CD4-positive, alpha-beta T cell treated with Interleukin-6 for 4 hours (primary cell): Measurements from ENCODE around the gene ABRACL.
"Not testable (repeated sequence)": the region's sequence is repeated elsewhere in the genome, so short reads cannot be mapped to it uniquely, and the experiment has no call there.

Experiments
- DNase-seq: peaks from one replicate; pipeline ENCODE4 v3.0.0-alpha.2; 2020; ENCODE audit warnings: mixed read lengths

Gene ABRACL, protein sequence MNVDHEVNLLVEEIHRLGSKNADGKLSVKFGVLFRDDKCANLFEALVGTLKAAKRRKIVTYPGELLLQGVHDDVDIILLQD

DNA sequence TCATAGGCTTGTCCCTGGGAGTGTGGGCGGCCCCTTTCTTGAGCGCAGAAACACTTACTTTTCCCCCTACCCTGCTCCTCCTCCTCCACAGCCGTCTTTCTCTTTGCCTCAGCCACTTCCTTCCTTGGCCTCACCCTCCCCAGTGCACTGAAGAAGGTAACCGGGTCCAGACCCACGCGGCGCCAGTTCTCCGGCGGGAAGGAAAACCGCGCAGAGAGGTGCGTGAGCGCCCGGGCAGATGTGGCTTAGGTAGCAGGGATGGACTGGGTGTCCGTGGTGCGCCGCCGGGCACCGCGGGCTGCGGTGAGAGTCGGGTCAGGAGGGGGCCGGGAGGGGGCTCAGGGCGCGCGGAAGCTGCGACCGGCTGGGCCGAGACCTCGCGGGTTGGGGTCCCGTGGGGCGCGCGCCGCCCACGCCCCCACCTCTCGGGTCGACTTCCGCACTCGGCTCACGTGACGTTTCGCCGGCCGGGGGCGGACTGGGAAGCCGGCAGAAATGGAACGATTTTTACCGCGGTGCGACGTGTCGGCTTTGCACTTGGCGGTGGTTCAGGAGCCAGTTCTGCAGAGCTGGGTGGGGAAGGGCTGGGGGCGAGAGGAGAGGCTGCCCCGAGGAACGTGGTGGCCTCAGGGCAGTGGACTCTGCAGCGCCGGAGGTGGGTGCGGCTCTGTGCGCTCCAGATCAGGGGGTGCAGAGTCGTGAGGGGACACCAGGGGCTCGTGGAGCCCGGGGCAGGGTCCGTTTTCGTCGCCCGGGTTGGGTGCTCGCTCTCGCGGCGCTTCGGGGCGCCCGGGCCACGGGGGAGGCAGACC is at the start of gene ABRACL:
Gene ABRACL, plus strand, starts transcription at position 88 of the 812 bp plus-strand sequence. CDS start 5,416 bp downstream, outside the sequence.
- DNase-seq = peak; percentile 83

GRCh38 chr6:138979365-138979764 is 49.2 kb upstream of the ABRACL start:
- no peak for DNase-seq

- DNase-seq = no peak
Observed at GRCh38 chr6:138979813-138980668, 48.5 kb upstream of the ABRACL start.

- DNase-seq = no peak
Observed at GRCh38 chr6:138981416-138981815, 47.1 kb upstream of the ABRACL start.

DNA sequence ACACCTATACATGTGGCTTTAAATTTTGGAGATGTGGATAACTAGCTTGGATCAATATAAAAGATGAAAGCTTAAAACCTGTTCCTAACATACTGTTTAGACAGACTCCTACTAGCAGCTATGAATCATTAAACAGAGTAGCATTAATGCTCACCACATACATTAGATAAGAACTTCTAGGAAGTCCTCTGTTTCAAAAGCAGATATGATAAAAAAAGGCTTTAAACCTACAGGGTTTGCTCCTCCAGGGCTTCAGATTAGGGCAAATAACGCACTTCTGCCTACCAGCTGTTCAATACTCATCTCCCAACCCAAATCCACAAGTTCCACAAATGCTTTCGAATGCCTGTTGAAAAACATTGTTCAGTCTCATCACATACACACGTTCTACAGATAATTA is 42.0 kb upstream of the ABRACL start:
- no peak for DNase-seq

DNA sequence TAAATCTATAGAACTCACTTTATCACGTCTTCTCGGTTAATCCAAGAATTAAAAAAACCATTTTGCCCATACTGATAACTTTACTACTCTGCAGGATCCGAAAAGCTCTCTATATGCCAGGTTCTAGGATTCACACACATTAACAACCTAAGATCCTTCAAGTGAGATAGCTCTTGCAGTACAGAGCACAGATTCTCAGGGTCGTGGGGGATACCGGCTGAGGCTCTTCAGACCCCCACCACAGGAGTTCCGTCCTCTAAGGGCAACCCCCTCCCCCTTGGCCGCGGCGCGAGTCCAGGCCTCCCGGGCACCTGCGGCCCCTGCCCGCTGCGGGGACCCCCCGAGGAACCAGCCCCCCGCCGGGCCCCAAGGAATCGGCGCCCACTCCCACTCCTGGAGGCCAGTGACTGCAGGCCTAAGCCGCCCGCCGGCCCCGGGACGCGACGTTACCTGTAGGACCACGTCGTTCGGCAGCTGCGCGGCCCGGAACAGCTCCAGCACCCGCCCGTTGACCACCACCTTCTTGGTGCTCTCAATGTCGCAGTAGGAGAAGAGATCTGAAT is 41.4 kb upstream of the ABRACL start:
- peak; percentile 5 for DNase-seq

GRCh38 chr6:138987643-138988468 is 40.7 kb upstream of the ABRACL start, which contains the start of gene REPS1:
Gene REPS1 (minus strand): TSS chr6:138988253. CDS start chr6:138987682, 571 bp downstream.
- peak; percentile 91 for DNase-seq

DNA sequence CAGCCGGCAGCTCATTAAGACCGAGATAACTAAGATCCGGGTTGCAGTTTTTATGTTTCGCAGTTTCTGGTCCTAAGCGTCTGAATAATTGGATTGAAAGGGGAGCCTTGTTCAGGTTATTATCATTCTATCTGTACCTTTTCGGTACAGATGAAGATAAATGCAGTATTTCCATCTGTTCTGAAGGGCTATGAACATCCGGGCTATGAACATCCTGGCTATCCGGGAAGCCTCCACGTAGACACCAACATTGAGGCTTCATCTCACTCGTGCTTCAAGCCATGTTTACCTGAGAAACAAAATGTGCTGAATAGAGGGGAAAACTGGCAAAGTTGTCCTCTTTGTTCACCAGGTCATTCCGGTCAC is 40.1 kb upstream of the ABRACL start:
- no peak for DNase-seq

- DNase-seq = no peak
Observed at GRCh38 chr6:138989098-138989983, 39.2 kb upstream of the ABRACL start.

GRCh38 chr6:138991206-138991605 is 37.3 kb upstream of the ABRACL start:
- DNase-seq = no peak

GRCh38 chr6:138992965-138993364 is 35.6 kb upstream of the ABRACL start:
- DNase-seq = not testable (repeated sequence)

GRCh38 chr6:138993410-138993809 is 35.1 kb upstream of the ABRACL start:
- DNase-seq = not testable (repeated sequence)

- no peak for DNase-seq
Observed at GRCh38 chr6:138996524-138996923, 32.0 kb upstream of the ABRACL start.

DNA sequence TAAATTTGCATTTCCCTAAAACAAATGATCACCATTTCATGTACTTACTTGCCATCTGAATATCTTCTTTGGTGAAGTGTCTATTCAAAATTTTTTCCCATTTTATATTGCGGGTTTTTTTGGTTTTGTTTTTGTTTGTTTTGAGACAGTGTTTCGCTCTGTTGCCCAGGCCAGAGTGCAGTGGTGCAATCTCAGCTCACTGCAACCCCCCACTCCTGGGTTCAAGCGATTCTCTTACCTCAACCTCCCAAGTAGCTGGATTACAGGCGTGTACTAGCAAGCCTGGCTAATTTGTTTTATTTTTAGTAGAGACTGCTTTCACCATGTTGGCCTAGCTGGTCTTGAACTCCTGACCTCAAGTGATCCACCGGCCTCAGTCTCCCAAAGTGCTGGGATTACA is 31.4 kb upstream of the ABRACL start:
- no peak for DNase-seq

DNA sequence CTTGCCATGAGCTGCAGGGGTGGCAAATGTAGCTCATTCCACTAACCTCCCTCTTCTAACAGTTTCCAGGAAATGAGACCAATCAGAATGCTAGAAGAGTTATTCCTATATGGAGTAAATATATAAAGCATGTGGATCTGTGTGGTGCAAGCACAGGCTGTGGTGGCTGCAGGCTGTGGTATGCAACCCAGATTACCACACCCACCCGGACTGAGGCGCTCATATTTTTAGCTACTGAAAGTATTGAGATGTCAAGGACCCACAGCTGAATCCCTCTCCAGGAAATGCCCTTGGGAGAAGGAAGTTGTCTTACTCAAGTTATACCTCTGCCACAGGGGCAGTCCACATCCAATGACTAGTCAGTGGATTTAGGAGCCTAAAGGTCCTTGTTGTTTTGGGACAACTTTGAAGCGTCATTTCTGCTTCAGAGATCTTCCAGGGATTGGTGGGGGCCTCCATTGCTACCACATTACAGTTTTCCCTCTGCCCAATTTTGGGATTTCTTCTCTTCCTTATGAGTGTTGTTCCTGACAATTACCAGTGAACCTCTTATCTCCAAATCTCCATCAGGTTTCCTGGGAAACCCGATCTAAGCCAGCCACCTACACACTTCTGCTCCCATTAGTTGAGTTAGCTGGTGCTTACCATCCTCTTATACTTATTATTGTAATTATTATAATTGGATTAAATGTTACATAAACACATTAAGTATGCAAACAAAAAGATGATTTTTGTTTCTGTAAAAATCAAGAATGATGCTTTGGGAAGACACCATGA is 28.4 kb upstream of the ABRACL start:
- DNase-seq = no peak

- no peak for DNase-seq
Observed at GRCh38 chr6:139003751-139004150, 24.8 kb upstream of the ABRACL start.

- DNase-seq = no peak
Observed at GRCh38 chr6:139006477-139006876, 22.1 kb upstream of the ABRACL start.

GRCh38 chr6:139007428-139007827 is 21.1 kb upstream of the ABRACL start:
- no peak for DNase-seq

- DNase-seq = no peak
Observed at GRCh38 chr6:139008117-139008516, 20.4 kb upstream of the ABRACL start.

DNA sequence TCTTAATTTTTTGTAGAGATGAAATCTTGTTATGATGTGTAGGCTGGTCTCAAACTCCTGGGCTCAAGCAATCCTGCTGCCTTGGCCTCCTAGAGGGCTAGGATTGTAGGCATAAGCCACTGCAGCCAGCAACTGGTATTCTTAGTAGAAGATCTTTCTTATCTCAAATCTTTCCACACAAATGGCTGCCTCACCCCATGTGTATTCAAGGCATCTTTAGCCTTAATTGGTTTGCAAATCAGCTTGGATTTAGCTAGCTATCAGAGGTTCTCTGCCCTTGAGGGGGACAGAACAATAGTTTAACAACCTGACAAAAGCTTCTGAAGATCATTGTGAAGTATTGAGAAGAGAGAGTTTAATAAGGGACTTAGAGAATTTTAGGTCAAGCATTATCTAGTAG is 17.9 kb upstream of the ABRACL start:
- DNase-seq = no peak

- no peak for DNase-seq
Observed at GRCh38 chr6:139011980-139012379, 16.6 kb upstream of the ABRACL start.
